CD8-positive, alpha-beta memory T cell (primary cell): ENCODE data around the gene HSD11B1. TPM values are rescaled to one million over a fixed set of nuclear protein-coding genes. Genes with fewer than 3 reads are reported as not detected.

Source experiments
- CTCF ChIA-PET: fragments of 350-600 bp; sonication (Branson Sonifier 250); formaldehyde crosslinking; loops from one replicate; lab custom pipeline; 2021; ENCODE audit warnings: antibody characterized with exemption; lab: Charles Lee
- POLR2A ChIA-PET: fragments of 350-600 bp; sonication (Branson Sonifier 250); formaldehyde crosslinking; loops from one replicate; lab custom pipeline; 2021; ENCODE audit warnings: antibody characterized with exemption; lab: Charles Lee
- DNase-seq, 5 donors: peaks; one replicate each; pipeline versions ENCODE4 v3.0.0 to v3.0.0-alpha.2; 2020 to 2022; ENCODE audit warnings: mixed read lengths in 1 of 5
- H3K27ac ChIP-seq: one replicate; pipeline ENCODE4 v1.7.0; 2013; ENCODE audit warnings: low read depth, mild to moderate bottlenecking, low read length, moderate library complexity
- H3K27me3 ChIP-seq: 2 replicates; pipeline ENCODE4 v1.7.0; 2013; ENCODE audit warnings: low read length, mild to moderate bottlenecking; ENCODE audit not compliant: insufficient read depth, poor library complexity, severe bottlenecking
- H3K36me3 ChIP-seq: 2 replicates; pipeline ENCODE4 v1.7.0; 2013; ENCODE audit warnings: mild to moderate bottlenecking, low read length, moderate library complexity; ENCODE audit not compliant: insufficient read depth
- H3K4me1 ChIP-seq: 2 replicates; pipeline ENCODE4 v1.7.0; 2013; ENCODE audit warnings: mild to moderate bottlenecking, low read length, moderate library complexity; ENCODE audit not compliant: insufficient read depth
- H3K4me3 ChIP-seq: 2 replicates; pipeline ENCODE4 v1.7.0; 2013; ENCODE audit warnings: mild to moderate bottlenecking, low read length
- H3K9me3 ChIP-seq: 2 replicates; pipeline ENCODE4 v1.7.0; 2013; ENCODE audit warnings: mild to moderate bottlenecking, low read length
- H3K27ac Mint-ChIP-seq, 8 donors: one replicate each; pipeline ENCODE4 v1.8.0; 2020 to 2021; ENCODE audit warnings: mixed read lengths in 8 of 8, mild to moderate bottlenecking in 6 of 8, inconsistent platforms in 3 of 8, moderate library complexity in 3 of 8
- H3K27me3 Mint-ChIP-seq, 2 donors: one replicate each; pipeline ENCODE4 v1.8.0; 2020 to 2021; ENCODE audit warnings: mixed read lengths in 2 of 2, mild to moderate bottlenecking in 1 of 2, moderate library complexity in 1 of 2
- H3K36me3 Mint-ChIP-seq, 3 donors: one replicate each; pipeline ENCODE4 v1.8.0; 2020 to 2021; ENCODE audit warnings: mixed read lengths in 3 of 3, inconsistent platforms in 1 of 3, mild to moderate bottlenecking in 1 of 3
- H3K4me1 Mint-ChIP-seq, 3 donors: one replicate each; pipeline ENCODE4 v1.8.0; 2020 to 2021; ENCODE audit warnings: mixed read lengths in 3 of 3, inconsistent platforms in 1 of 3, mild to moderate bottlenecking in 1 of 3
- H3K4me3 Mint-ChIP-seq, 7 donors: one replicate each; pipeline ENCODE4 v1.8.0; 2020 to 2021; ENCODE audit warnings: mixed read lengths in 7 of 7, mild to moderate bottlenecking in 6 of 7, moderate library complexity in 4 of 7, inconsistent platforms in 2 of 7
- H3K9me3 Mint-ChIP-seq, 5 donors: one replicate each; pipeline ENCODE4 v1.8.0; 2020 to 2022; ENCODE audit warnings: mixed read lengths in 5 of 5, mild to moderate bottlenecking in 3 of 5, moderate library complexity in 2 of 5, inconsistent platforms in 1 of 5
- polyA plus RNA-seq: library from polyadenylated mRNA; unstranded; fragments of 300-500 nt; fragmentation: Illumina TruSeq; gene quantifications from one replicate; pipeline ENCODE4 v1.2.3, GENCODE V29; 2021
- total RNA-seq, 2 experiments: library from RNA; stranded (reverse); gene quantifications; one replicate each; pipeline ENCODE4 v1.2.3, GENCODE V29; 2021

HSD11B1 gene
- total RNA-seq (under 1 TPM; 0.59 to 0.80 TPM), polyA plus RNA-seq (0.30 TPM)

- H3K4me3 Mint-ChIP-seq = no peak within 1 kb of the TSS
- peaks cover 0 to 11% (median 6%) of the 10 kb centered on the region in 3 donors for H3K36me3 Mint-ChIP-seq
- Histone ChIP-seq H3K4me1 (no peaks in the 10 kb centered on the region), H3K27me3 (no peaks in the 10 kb centered on the region), H3K27ac (no peak within 1 kb of the TSS), H3K36me3 (no peaks in the 10 kb centered on the region), H3K9me3 (no peaks in the 10 kb centered on the region), H3K4me3 (no peak within 1 kb of the TSS)
- peaks cover 1 to 5% (median 5%) of the 10 kb centered on the region in 3 donors for H3K4me1 Mint-ChIP-seq
- no peaks in the 10 kb centered on the region for H3K9me3 Mint-ChIP-seq
- no peak within 1 kb of the TSS for H3K27ac Mint-ChIP-seq
- no peak for DNase-seq
- POLR2A ChIA-PET = no interaction called here
- CTCF ChIA-PET = interaction anchor here (0.7 kb wide), 1 partner anchor 136 kb away, joined by 3 read pairs; no protein-coding TSS in a partner anchor
- peaks cover 7 to 10% of the 10 kb centered on the region in 2 donors for H3K27me3 Mint-ChIP-seq
These were observed at the start of gene HSD11B1 for GRCh38 chr1:209704584-209704983. Gene HSD11B1, plus strand, starts transcription at chr1:209704846. Its CDS starts 97 bp downstream, at chr1:209704943.

GRCh38 chr1:209655411-209656231 lies 49.0 kb upstream of the HSD11B1 start:
- Histone ChIP-seq H3K36me3 (no peaks in the 10 kb centered on the region), H3K4me3 (no peak overlapping the region), H3K27me3 (no peaks in the 10 kb centered on the region), H3K9me3 (no peaks in the 10 kb centered on the region), H3K4me1 (peaks cover 4% of the 10 kb centered on the region), H3K27ac (no peak overlapping the region)
- peaks cover 8 to 23% (median 12%) of the 10 kb centered on the region in 3 donors for H3K4me1 Mint-ChIP-seq
- no peak for DNase-seq
- no peaks in the 10 kb centered on the region for H3K9me3 Mint-ChIP-seq
- H3K36me3 Mint-ChIP-seq = no peaks in the 10 kb centered on the region
- ChIA-PET POLR2A (no interaction called here), CTCF (no interaction called here)
- H3K4me3 Mint-ChIP-seq = no peak overlapping the region
- H3K27me3 Mint-ChIP-seq = peaks cover 5 to 6% of the 10 kb centered on the region in 2 donors
- no peak overlapping the region for H3K27ac Mint-ChIP-seq

GRCh38 chr1:209657140-209657879 lies 47.3 kb upstream of the HSD11B1 start:
- H3K9me3 Mint-ChIP-seq = no peaks in the 10 kb centered on the region

GRCh38 chr1:209657918-209658317 lies 46.7 kb upstream of the HSD11B1 start:
- H3K27me3 ChIP-seq = no peaks in the 10 kb centered on the region
- Mint-ChIP-seq H3K27ac (no peak overlapping the region), H3K9me3 (no peaks in the 10 kb centered on the region), H3K4me3 (no peak overlapping the region), H3K27me3 (peaks cover 5 to 6% of the 10 kb centered on the region in 2 donors), H3K36me3 (no peaks in the 10 kb centered on the region), H3K4me1 (peaks cover 5 to 10% (median 6%) of the 10 kb centered on the region in 3 donors)
- no peak overlapping the region for H3K27ac ChIP-seq
- DNase-seq = no peak
- ChIA-PET CTCF (no interaction called here), POLR2A (no interaction called here)
- no peaks in the 10 kb centered on the region for H3K36me3 ChIP-seq
- peaks cover 4% of the 10 kb centered on the region for H3K4me1 ChIP-seq
- no peak overlapping the region for H3K4me3 ChIP-seq
- no peaks in the 10 kb centered on the region for H3K9me3 ChIP-seq

More at GRCh38 chr1:209657140-209657879, 47.3 kb upstream of the HSD11B1 start:
- peaks cover 4% of the 10 kb centered on the region for H3K4me1 ChIP-seq
- H3K27me3 Mint-ChIP-seq = peaks cover 5 to 6% of the 10 kb centered on the region in 2 donors
- H3K27ac ChIP-seq = no peak overlapping the region
- H3K27ac Mint-ChIP-seq = no peak overlapping the region
- ChIA-PET POLR2A (no interaction called here), CTCF (interaction anchor here (1.1 kb wide), 1 partner anchor 9 kb away, joined by 3 read pairs; no protein-coding TSS in a partner anchor)
- no peaks in the 10 kb centered on the region for H3K36me3 Mint-ChIP-seq
- peaks cover 5 to 10% (median 6%) of the 10 kb centered on the region in 3 donors for H3K4me1 Mint-ChIP-seq
- no peaks in the 10 kb centered on the region for H3K36me3 ChIP-seq
- no peaks in the 10 kb centered on the region for H3K9me3 ChIP-seq
- H3K4me3 Mint-ChIP-seq = no peak overlapping the region
- no peak for DNase-seq
- H3K27me3 ChIP-seq = no peaks in the 10 kb centered on the region
- H3K4me3 ChIP-seq = no peak overlapping the region

GRCh38 chr1:209659909-209660308 lies 44.7 kb upstream of the HSD11B1 start:
- H3K4me1 Mint-ChIP-seq = peaks cover 5 to 10% (median 6%) of the 10 kb centered on the region in 3 donors
- no peaks in the 10 kb centered on the region for H3K27me3 ChIP-seq
- DNase-seq = no peak
- POLR2A ChIA-PET = no interaction called here
- no peaks in the 10 kb centered on the region for H3K4me1 ChIP-seq
- H3K4me3 Mint-ChIP-seq = no peak overlapping the region
- H3K9me3 Mint-ChIP-seq = no peaks in the 10 kb centered on the region
- peaks cover 0 to 1% (median 0%) of the 10 kb centered on the region in 3 donors for H3K36me3 Mint-ChIP-seq
- no peaks in the 10 kb centered on the region for H3K9me3 ChIP-seq
- H3K27ac ChIP-seq = no peak overlapping the region
- H3K36me3 ChIP-seq = no peaks in the 10 kb centered on the region
- no peak overlapping the region for H3K4me3 ChIP-seq
- H3K27me3 Mint-ChIP-seq = peaks cover 5 to 6% of the 10 kb centered on the region in 2 donors
- CTCF ChIA-PET = no interaction called here
- peak overlapping the region in 3 of 8 donors; percentile 17 to 60 (median 52) for H3K27ac Mint-ChIP-seq

GRCh38 chr1:209661071-209661470 lies 43.6 kb upstream of the HSD11B1 start:
- Mint-ChIP-seq H3K36me3 (peaks cover 0 to 1% (median 0%) of the 10 kb centered on the region in 3 donors), H3K27ac (peak overlapping the region in 1 of 8 donors; percentile 25), H3K4me3 (no peak overlapping the region), H3K4me1 (peaks cover 5 to 10% (median 6%) of the 10 kb centered on the region in 3 donors), H3K27me3 (peaks cover 4 to 5% of the 10 kb centered on the region in 2 donors), H3K9me3 (no peaks in the 10 kb centered on the region)
- no peaks in the 10 kb centered on the region for H3K4me1 ChIP-seq
- no peaks in the 10 kb centered on the region for H3K36me3 ChIP-seq
- CTCF ChIA-PET = no interaction called here
- no peak overlapping the region for H3K27ac ChIP-seq
- no peak for DNase-seq
- no peak overlapping the region for H3K4me3 ChIP-seq
- H3K27me3 ChIP-seq = no peaks in the 10 kb centered on the region
- no peaks in the 10 kb centered on the region for H3K9me3 ChIP-seq
- POLR2A ChIA-PET = no interaction called here

GRCh38 chr1:209662879-209663327 lies 41.7 kb upstream of the HSD11B1 start:
- no peaks in the 10 kb centered on the region for H3K9me3 ChIP-seq
- peaks cover 5 to 10% (median 6%) of the 10 kb centered on the region in 3 donors for H3K4me1 Mint-ChIP-seq
- H3K4me3 Mint-ChIP-seq = no peak overlapping the region
- DNase-seq = no peak
- no peak overlapping the region for H3K27ac ChIP-seq
- H3K9me3 Mint-ChIP-seq = no peaks in the 10 kb centered on the region
- H3K36me3 Mint-ChIP-seq = peaks cover 0 to 1% (median 0%) of the 10 kb centered on the region in 3 donors
- no peaks in the 10 kb centered on the region for H3K27me3 ChIP-seq
- no peaks in the 10 kb centered on the region for H3K36me3 ChIP-seq
- ChIA-PET CTCF (no interaction called here), POLR2A (no interaction called here)
- H3K4me3 ChIP-seq = no peak overlapping the region
- H3K4me1 ChIP-seq = no peaks in the 10 kb centered on the region
- H3K27ac Mint-ChIP-seq = peak overlapping the region in 1 of 8 donors; percentile 46
- H3K27me3 Mint-ChIP-seq = peaks cover 2 to 5% of the 10 kb centered on the region in 2 donors
